Urinary bladder (tissue), 4 donors: ENCODE measurements around the gene ZNF622. TPM values are rescaled to one million over a fixed set of nuclear protein-coding genes. Genes with fewer than 3 reads are reported as not detected.

Experiments
- DNase-seq: peaks from one replicate; pipeline ENCODE4 v3.0.0-alpha.2; 2015; ENCODE audit errors: extremely low spot score
- H3K27ac ChIP-seq: one replicate; pipeline ENCODE4 v1.5.1; 2013; ENCODE audit warnings: low read depth, mild to moderate bottlenecking, moderate library complexity
- H3K36me3 ChIP-seq: one replicate; pipeline ENCODE4 v1.6.1; 2013; ENCODE audit warnings: mild to moderate bottlenecking, moderate library complexity; ENCODE audit not compliant: insufficient read depth
- H3K4me1 ChIP-seq: one replicate; pipeline ENCODE4 v1.6.1; 2013; ENCODE audit warnings: mild to moderate bottlenecking, moderate library complexity; ENCODE audit not compliant: insufficient read depth
- H3K4me3 ChIP-seq: one replicate; pipeline ENCODE4 v1.5.1; 2013; ENCODE audit warnings: low read depth, low read length
- WGBS: extraction: QIAGEN DNeasy Blood & Tissue Kit; methylation state at CpG from one replicate; pipeline ENCODE4 v1.1.7; 2013; 5-methylcytosine and 5-hydroxymethylcytosine counted together
- polyA plus RNA-seq: library from polyadenylated mRNA; stranded (reverse); fragments of 200-250 nt; gene quantifications from one replicate; pipeline ENCODE4 v1.2.3, GENCODE V29; 2013
- total RNA-seq: library from RNA; depleted of rRNA; stranded (reverse); fragments of >200 nt; gene quantifications from one replicate; pipeline ENCODE4 v1.2.3, GENCODE V29; 2014
- donor health status: healthy with polysubstance abuse.
- donor health status: healthy.

ZNF622 gene
- total and polyA plus RNA-seq, 2 donors = 18.1 to 31.4 TPM

DNA sequence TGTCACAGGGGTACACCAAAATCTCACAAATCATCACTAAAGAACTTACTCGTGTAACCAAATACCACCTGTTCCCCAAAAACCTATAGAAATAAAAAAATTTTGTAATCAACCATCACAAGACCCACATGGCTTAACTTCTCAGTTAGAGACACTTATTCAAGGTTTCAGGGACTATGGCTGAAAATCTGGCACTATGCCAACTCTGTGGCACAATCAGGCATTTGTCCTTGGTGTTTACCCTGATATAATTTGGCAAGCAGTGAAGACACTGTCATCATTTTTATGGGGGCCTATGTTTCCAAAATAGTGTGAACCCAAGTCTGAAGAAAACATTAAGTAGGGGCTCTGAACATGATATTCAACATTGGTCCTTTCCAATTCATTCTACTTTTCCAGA, 59.0 kb downstream of the ZNF622 start:
- DNase-seq = no peak
- Histone ChIP-seq H3K27ac (no peak overlapping the region), H3K4me3 (no peak overlapping the region), H3K4me1 (no peaks in the 10 kb centered on the region), H3K36me3 (no peaks in the 10 kb centered on the region)
- 77% methylated on average over 1 of the region's 1 CpG for WGBS

DNA sequence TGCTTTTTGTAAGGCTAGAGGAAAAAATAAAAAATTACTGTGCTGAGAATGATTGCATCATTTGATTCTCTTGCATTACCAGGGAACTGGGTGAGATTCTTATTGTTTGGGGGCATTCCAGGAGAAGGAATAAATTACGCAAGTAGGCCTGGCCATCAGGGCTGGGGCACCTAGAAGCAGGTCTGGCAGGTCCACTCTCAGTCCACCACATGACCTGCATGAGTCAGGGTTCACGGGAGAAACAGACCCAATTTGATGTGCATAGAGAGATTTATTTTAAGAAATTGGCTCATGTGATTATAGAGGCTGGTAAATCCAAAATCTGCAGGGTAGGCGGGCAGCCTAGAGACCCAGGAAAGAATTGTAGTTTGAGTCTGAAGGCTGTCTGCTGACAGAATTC, 59.6 kb downstream of the ZNF622 start:
- Histone ChIP-seq H3K27ac (no peak overlapping the region), H3K4me1 (no peaks in the 10 kb centered on the region), H3K36me3 (no peaks in the 10 kb centered on the region), H3K4me3 (no peak overlapping the region)
- 74% methylated on average over 3 of the region's 3 CpGs for WGBS
- no peak for DNase-seq

Other genes with a start within 250 kb of the ZNF622 start
- 13.4 TPM for gene RETREG1, start 151.2 kb upstream of the ZNF622 start, total RNA-seq
- gene RETREG1, start 151.2 kb upstream of the ZNF622 start, polyA plus RNA-seq = 4.7 TPM